ENCODE data around the gene AKT2. TPM values are rescaled to one million over a fixed set of nuclear protein-coding genes. Genes with fewer than 3 reads are reported as not detected.

Gene AKT2
- total RNA-seq, 1 donor from 2014 or later: 197 TPM

DNA sequence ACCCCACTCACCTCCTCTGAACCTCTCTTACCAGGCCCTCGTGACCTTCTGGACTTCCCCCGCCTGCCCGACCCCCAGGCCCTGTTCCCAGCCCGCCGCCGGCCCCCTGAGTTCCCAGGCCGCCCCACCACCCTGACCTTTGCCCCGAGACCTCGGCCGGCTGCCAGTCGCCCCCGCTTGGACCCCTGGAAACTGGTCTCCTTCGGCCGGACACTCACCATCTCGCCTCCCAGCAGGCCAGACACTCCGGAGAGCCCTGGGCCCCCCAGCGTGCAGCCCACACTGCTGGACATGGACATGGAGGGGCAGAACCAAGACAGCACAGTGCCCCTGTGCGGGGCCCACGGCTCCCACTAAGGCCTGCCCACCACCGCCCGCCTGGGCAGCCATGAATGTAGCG lies 70.2 kb downstream of the AKT2 start:
- no peak for DNase-seq
- Mint-ChIP-seq H3K4me3 (ENCODE audit: unreplicated experiment) (no peak overlapping the region), H3K4me1 (ENCODE audit: low read depth, unreplicated experiment) (peaks cover 1% of the 10 kb centered on the region), H3K27ac (ENCODE audit: unreplicated experiment) (no peak overlapping the region), H3K36me3 (ENCODE audit: unreplicated experiment) (no peaks in the 10 kb centered on the region), H3K9me3 (ENCODE audit: unreplicated experiment) (peaks cover 8% of the 10 kb centered on the region), H3K27me3 (ENCODE audit: unreplicated experiment) (peaks cover 19% of the 10 kb centered on the region)
- TF ChIP-seq, protein P1, sequence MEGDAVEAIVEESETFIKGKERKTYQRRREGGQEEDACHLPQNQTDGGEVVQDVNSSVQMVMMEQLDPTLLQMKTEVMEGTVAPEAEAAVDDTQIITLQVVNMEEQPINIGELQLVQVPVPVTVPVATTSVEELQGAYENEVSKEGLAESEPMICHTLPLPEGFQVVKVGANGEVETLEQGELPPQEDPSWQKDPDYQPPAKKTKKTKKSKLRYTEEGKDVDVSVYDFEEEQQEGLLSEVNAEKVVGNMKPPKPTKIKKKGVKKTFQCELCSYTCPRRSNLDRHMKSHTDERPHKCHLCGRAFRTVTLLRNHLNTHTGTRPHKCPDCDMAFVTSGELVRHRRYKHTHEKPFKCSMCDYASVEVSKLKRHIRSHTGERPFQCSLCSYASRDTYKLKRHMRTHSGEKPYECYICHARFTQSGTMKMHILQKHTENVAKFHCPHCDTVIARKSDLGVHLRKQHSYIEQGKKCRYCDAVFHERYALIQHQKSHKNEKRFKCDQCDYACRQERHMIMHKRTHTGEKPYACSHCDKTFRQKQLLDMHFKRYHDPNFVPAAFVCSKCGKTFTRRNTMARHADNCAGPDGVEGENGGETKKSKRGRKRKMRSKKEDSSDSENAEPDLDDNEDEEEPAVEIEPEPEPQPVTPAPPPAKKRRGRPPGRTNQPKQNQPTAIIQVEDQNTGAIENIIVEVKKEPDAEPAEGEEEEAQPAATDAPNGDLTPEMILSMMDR (IDR thresholded peaks at IDR 0.05; ENCODE audit: partially characterized antibody, unreplicated experiment): no peak

DNA sequence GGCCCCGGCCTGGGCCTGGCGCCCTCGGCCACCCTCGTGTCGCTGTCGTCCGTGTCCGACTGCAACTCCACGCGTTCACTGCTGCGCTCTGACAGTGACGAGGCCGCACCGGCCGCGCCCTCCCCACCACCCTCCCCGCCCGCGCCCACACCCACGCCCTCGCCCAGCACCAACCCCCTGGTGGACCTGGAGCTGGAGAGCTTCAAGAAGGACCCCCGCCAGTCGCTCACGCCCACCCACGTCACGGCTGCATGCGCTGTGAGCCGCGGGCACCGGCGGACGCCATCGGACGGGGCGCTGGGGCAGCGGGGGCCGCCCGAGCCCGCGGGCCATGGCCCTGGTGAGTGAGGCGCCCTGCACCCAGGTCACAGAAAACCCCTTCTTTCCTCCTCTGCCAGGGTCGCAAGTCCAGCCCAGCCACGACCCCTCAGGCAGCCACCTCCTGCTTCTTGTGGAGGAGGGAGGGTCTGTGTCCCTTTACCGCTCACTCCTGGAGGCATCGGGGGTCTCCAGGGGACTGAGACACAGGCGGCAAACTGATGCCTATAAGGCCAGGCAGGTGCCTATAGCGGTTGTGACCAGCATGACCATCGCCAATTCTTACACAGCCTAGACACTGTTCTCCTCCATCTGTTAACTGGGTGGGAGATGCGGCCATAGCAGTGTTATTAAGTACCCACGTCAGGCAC lies 71.1 kb downstream of the AKT2 start:
- Mint-ChIP-seq H3K27me3 (ENCODE audit: unreplicated experiment) (peaks cover 18% of the 10 kb centered on the region), H3K4me3 (ENCODE audit: unreplicated experiment) (no peak overlapping the region), H3K4me1 (ENCODE audit: low read depth, unreplicated experiment) (peaks cover 1% of the 10 kb centered on the region), H3K36me3 (ENCODE audit: unreplicated experiment) (no peaks in the 10 kb centered on the region), H3K9me3 (ENCODE audit: unreplicated experiment) (peaks cover 6% of the 10 kb centered on the region), H3K27ac (ENCODE audit: unreplicated experiment) (no peak overlapping the region)
- TF ChIP-seq, protein P1 (IDR thresholded peaks at IDR 0.05; ENCODE audit: partially characterized antibody, unreplicated experiment): no peak
- no peak for DNase-seq

DNA sequence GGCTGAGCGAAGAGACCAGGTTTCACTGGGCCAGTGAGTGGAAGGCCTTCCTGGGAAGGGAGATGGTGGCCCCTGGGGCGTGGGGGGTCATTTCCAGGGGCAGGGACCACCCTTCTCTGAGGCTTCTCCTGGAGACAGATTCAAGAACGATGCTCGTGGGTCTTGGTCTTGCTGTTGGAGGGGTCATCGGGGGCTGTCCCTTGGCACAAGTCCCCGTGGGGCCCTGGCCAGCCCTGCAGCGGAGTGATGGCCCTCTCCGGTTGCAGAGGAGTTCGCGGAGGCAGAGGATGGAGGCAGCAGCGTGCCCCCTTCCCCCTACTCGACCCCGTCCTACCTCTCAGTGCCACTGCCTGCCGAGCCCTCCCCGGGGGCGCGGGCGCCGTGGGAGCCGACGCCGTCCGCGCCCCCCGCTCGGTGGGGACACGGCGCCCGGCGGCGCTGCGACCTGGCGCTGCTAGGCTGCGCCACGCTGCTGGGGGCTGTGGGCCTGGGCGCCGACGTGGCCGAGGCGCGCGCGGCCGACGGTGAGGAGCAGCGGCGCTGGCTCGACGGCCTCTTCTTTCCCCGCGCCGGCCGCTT lies 71.8 kb downstream of the AKT2 start:
- DNase-seq: no peak
- Mint-ChIP-seq H3K9me3 (ENCODE audit: unreplicated experiment) (peaks cover 5% of the 10 kb centered on the region), H3K4me3 (ENCODE audit: unreplicated experiment) (no peak overlapping the region), H3K27me3 (ENCODE audit: unreplicated experiment) (peaks cover 11% of the 10 kb centered on the region), H3K27ac (ENCODE audit: unreplicated experiment) (no peak overlapping the region), H3K36me3 (ENCODE audit: unreplicated experiment) (no peaks in the 10 kb centered on the region), H3K4me1 (ENCODE audit: low read depth, unreplicated experiment) (no peaks in the 10 kb centered on the region)
- TF ChIP-seq, protein P1 (IDR thresholded peaks at IDR 0.05; ENCODE audit: partially characterized antibody, unreplicated experiment): no peak

DNA sequence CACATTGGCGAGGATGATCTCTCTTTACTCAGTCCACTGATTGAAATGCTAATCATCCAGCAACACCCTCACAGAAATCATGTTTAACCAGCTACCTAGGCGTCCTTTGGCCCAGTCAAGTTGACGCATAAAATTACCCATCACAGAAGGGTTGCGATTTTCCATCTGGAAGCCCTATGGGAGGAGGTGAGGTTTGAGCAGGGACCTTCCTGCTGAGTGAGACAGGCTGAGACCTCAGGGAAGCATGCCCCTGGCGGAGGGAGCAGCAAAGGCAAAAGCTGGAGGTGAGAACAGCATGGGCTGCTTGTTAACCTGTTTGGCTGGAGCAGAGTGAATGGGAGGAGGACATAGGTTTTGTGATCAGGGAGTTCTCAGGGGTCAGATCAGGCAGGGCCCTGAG lies 74.3 kb downstream of the AKT2 start:
- DNase-seq: no peak

DNA sequence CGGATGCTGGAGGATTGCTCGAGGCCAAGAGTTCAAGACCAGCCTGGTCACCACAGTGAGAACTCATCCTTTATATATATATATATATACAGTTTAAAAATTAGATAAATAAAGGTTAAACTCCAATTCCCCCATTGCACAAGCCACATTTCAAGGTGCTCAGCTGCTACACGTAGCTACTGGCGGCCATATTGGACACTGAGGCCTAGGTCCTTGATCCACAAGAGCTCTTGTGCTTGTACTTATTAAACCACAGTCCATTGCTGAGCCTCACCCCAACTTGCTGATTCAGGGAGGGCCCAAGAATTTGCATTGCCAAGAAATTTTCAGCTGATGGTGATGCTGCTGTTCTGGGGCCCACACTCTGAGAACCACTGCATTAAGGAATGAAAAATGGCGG lies 76.5 kb downstream of the AKT2 start:
- Mint-ChIP-seq H3K27ac (ENCODE audit: unreplicated experiment) (no peak overlapping the region), H3K36me3 (ENCODE audit: unreplicated experiment) (peaks cover 15% of the 10 kb centered on the region), H3K27me3 (ENCODE audit: unreplicated experiment) (peaks cover 9% of the 10 kb centered on the region), H3K4me1 (ENCODE audit: low read depth, unreplicated experiment) (no peaks in the 10 kb centered on the region), H3K9me3 (ENCODE audit: unreplicated experiment) (peaks cover 9% of the 10 kb centered on the region), H3K4me3 (ENCODE audit: unreplicated experiment) (no peak overlapping the region)
- TF ChIP-seq, protein P1 (IDR thresholded peaks at IDR 0.05; ENCODE audit: partially characterized antibody, unreplicated experiment): no peak
- DNase-seq: no peak

More for the DNA sequence above, 74.3 kb downstream of the AKT2 start:
- no peak overlapping the region for H3K27ac Mint-ChIP-seq (ENCODE audit: unreplicated experiment)
- H3K9me3 Mint-ChIP-seq (ENCODE audit: unreplicated experiment): peaks cover 5% of the 10 kb centered on the region
- no peaks in the 10 kb centered on the region for H3K36me3 Mint-ChIP-seq (ENCODE audit: unreplicated experiment)
- H3K4me1 Mint-ChIP-seq (ENCODE audit: low read depth, unreplicated experiment): no peaks in the 10 kb centered on the region
- TF ChIP-seq, protein P1 (IDR thresholded peaks at IDR 0.05; ENCODE audit: partially characterized antibody, unreplicated experiment): no peak
- H3K4me3 Mint-ChIP-seq (ENCODE audit: unreplicated experiment): no peak overlapping the region
- peaks cover 3% of the 10 kb centered on the region for H3K27me3 Mint-ChIP-seq (ENCODE audit: unreplicated experiment)

Measured in glutamatergic neuron (in vitro differentiated cells).